Measurements from ENCODE around the gene CCDC3. TPM values are rescaled to one million over a fixed set of nuclear protein-coding genes. Genes with fewer than 3 reads are reported as not detected.

The CCDC3 gene
- total RNA-seq, 1 donor from 2014 or later = 86.0 TPM

- H3K36me3 ChIP-seq = no peaks in the 10 kb centered on the region
- no peaks in the 10 kb centered on the region for H3K27me3 ChIP-seq
- no peak overlapping the region for H3K4me3 ChIP-seq
- peak overlapping the region; percentile 74 to 79 for H3K27ac ChIP-seq
- no peak for DNase-seq (ENCODE audit: low spot score in 2 of 2)
- no peaks in the 10 kb centered on the region for H3K9me3 ChIP-seq
- TF ChIP-seq CTCF (IDR thresholded peaks at IDR 0.05) = no peak
- H3K4me1 ChIP-seq = peaks cover 13 to 16% of the 10 kb centered on the region in 2 donors
- intact Hi-C loops (cut with DNase I) = no loop called here
Observed at GRCh38 chr10:12945690-12946359, 55.7 kb downstream of the CCDC3 start.

GRCh38 chr10:12944931-12945330 lies 56.6 kb downstream of the CCDC3 start:
- no peak for TF ChIP-seq CTCF (IDR thresholded peaks at IDR 0.05)
- Histone ChIP-seq H3K9me3 (no peaks in the 10 kb centered on the region), H3K4me3 (no peak overlapping the region), H3K27ac (no peak overlapping the region), H3K36me3 (no peaks in the 10 kb centered on the region), H3K27me3 (no peaks in the 10 kb centered on the region), H3K4me1 (peaks cover 13 to 19% of the 10 kb centered on the region in 2 donors)
- intact Hi-C loops (cut with DNase I) = no loop called here
- DNase-seq (ENCODE audit: low spot score in 2 of 2) = no peak

- H3K9me3 ChIP-seq = no peaks in the 10 kb centered on the region
- H3K27me3 ChIP-seq = no peaks in the 10 kb centered on the region
- no peak for TF ChIP-seq CTCF (IDR thresholded peaks at IDR 0.05)
- no peaks in the 10 kb centered on the region for H3K36me3 ChIP-seq
- peaks cover 13 to 23% of the 10 kb centered on the region in 2 donors for H3K4me1 ChIP-seq
- no peak overlapping the region for H3K4me3 ChIP-seq
- H3K27ac ChIP-seq = peak overlapping the region in 1 of 2 donors; percentile 66
- no peak for DNase-seq (ENCODE audit: low spot score in 2 of 2)
- intact Hi-C loops (cut with DNase I) = no loop called here
Observed at GRCh38 chr10:12943425-12943824, 58.1 kb downstream of the CCDC3 start.

- H3K27me3 ChIP-seq = no peaks in the 10 kb centered on the region
- no peaks in the 10 kb centered on the region for H3K9me3 ChIP-seq
- DNase-seq (ENCODE audit: low spot score in 2 of 2) = no peak
- TF ChIP-seq CTCF (IDR thresholded peaks at IDR 0.05) = no peak
- H3K4me1 ChIP-seq = peaks cover 9 to 23% of the 10 kb centered on the region in 2 donors
- H3K27ac ChIP-seq = peak overlapping the region; percentile 49 to 66
- no peak overlapping the region for H3K4me3 ChIP-seq
- intact Hi-C loops (cut with DNase I) = no loop called here
- H3K36me3 ChIP-seq = no peaks in the 10 kb centered on the region
Observed at GRCh38 chr10:12941966-12942365, 59.5 kb downstream of the CCDC3 start.

DNA sequence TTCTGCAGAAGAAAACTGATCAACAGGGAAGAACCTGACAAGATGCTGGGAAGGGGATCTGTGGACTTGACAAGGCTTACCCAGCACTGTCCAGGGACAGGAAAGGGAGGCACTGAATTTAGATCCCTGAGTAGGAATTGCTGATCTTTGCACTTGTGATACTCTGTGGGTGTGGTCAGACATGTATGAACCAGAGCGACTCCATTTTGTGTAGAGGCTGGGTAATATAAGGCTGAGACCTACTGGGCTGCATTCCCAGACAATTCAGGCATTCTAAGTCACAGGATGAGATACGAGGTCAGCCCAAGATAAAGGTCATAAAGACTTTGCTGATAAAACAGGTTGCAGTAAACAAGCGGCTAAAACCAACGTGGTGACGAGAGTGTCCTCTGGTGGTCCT lies 60.7 kb downstream of the CCDC3 start:
- intact Hi-C loops (cut with DNase I) = no loop called here
- peak overlapping the region; percentile 49 to 66 for H3K27ac ChIP-seq
- H3K4me1 ChIP-seq = peaks cover 9 to 23% of the 10 kb centered on the region in 2 donors
- no peaks in the 10 kb centered on the region for H3K9me3 ChIP-seq
- no peak for DNase-seq (ENCODE audit: low spot score in 2 of 2)
- no peak for TF ChIP-seq CTCF (IDR thresholded peaks at IDR 0.05)
- H3K4me3 ChIP-seq = no peak overlapping the region
- no peaks in the 10 kb centered on the region for H3K27me3 ChIP-seq
- H3K36me3 ChIP-seq = no peaks in the 10 kb centered on the region
